ENCODE data around the gene MYLK4. TPM values are rescaled to one million over a fixed set of nuclear protein-coding genes. Genes with fewer than 3 reads are reported as not detected.

Gene MYLK4
- total and polyA plus RNA-seq, 9 donors = 0.24 to 0.83 (median 0.50) TPM

DNA sequence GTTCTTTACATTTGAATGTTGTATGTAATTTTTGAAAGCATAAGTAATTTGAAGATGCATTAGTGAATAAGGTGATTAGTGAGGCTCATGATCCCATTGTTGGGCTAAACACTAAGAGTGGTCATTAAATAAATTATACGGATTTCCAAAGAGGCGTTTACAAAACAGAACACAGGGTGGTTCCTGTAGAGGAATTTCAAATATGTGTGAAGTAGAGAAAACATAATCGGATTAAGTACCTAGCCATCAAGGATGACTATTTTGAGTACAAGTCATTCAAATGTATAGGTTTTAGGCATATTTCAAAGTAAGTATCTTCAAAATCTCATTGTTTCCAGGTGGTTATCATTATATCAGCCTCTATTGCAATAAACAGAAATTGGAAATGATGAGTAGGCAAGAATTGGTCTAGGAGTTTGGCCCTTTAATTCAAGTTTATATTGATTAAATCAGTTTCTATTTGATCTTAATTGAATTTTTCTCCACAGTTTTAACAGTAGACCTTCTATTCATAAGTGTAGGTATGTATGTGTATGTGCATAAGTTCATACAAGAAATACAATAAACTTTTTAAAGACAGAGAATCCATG is 94.8 kb downstream of the MYLK4 start:
- Histone ChIP-seq H3K27me3 (no peaks in the 10 kb centered on the region), H3K27ac (no peak overlapping the region), H3K4me1 (ENCODE audit: insufficient read depth) (no peaks in the 10 kb centered on the region), H3K36me3 (no peaks in the 10 kb centered on the region), H3K9me3 (no peaks in the 10 kb centered on the region), H3K4me3 (no peak overlapping the region)
- intact Hi-C loops (cut with DNase I) = no loop called here
- no peak for DNase-seq
- TF ChIP-seq EP300 (IDR thresholded peaks at IDR 0.05) (no peak), CTCF (IDR thresholded peaks at IDR 0.05) (no peak), POLR2A (IDR thresholded peaks at IDR 0.05) (no peak)
- 57 to 66% (median 59%) methylated on average over 3 of the region's 3 CpGs for WGBS, 3 donors

DNA sequence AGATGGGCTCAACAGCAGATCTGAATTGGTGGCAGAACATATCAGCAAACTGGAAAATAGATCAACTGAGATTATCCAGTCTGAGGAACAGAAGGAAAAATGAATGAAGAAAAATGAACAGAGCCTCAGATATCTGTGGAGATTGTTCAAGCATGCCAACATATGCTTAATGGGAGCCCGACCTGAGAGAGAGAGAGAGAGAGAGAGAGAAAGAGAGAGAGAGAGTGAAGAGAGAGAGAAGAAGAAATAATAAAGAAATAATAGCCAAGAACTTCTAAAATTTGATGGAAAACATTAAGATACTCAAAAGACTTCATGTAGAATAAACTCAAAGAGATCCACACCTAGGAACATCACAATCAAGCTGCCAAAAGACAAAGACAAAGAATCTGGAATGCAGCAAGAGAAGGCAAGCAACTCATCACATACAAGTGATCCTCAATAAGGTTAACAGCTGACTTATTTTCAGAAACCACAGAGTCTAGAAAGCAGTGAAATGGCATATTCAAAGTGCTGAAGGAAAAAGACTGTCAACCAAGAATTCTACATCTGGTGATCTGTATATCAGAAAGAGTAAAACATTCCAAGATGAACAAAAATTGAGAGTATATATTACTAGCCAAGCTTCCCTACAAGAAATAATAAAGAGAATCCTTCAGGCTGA is 97.2 kb downstream of the MYLK4 start:
- H3K36me3 ChIP-seq = no peaks in the 10 kb centered on the region
- TF ChIP-seq POLR2A (IDR thresholded peaks at IDR 0.05) (no peak), CTCF (IDR thresholded peaks at IDR 0.05) (no peak), EP300 (IDR thresholded peaks at IDR 0.05) (no peak)
- no peaks in the 10 kb centered on the region for H3K9me3 ChIP-seq
- no peak overlapping the region for H3K4me3 ChIP-seq
- no peak overlapping the region for H3K27ac ChIP-seq
- no peak for DNase-seq
- WGBS, 3 donors = 81 to 89% (median 85%) methylated on average over 1 of the region's 1 CpG
- H3K27me3 ChIP-seq = no peaks in the 10 kb centered on the region
- intact Hi-C loops (cut with DNase I) = no loop called here
- no peaks in the 10 kb centered on the region for H3K4me1 ChIP-seq (ENCODE audit: insufficient read depth)

- Histone ChIP-seq H3K4me1 (ENCODE audit: insufficient read depth) (no peaks in the 10 kb centered on the region), H3K27me3 (no peaks in the 10 kb centered on the region), H3K27ac (no peak overlapping the region), H3K36me3 (no peaks in the 10 kb centered on the region), H3K4me3 (no peak overlapping the region), H3K9me3 (no peaks in the 10 kb centered on the region)
- intact Hi-C loops (cut with DNase I) = no loop called here
- WGBS, 3 donors = 62 to 91% (median 65%) methylated on average over 3 of the region's 3 CpGs
- no peak for DNase-seq
- no peak for TF ChIP-seq POLR2A (IDR thresholded peaks at IDR 0.05)
- TF ChIP-seq EP300 (IDR thresholded peaks at IDR 0.05) = no peak
- TF ChIP-seq CTCF (IDR thresholded peaks at IDR 0.05) = no peak
Observed at GRCh38 chr6:2652611-2653010, 98.1 kb downstream of the MYLK4 start.

- DNase-seq = no peak
- Histone ChIP-seq H3K27ac (no peak overlapping the region), H3K4me3 (no peak overlapping the region), H3K4me1 (ENCODE audit: insufficient read depth) (no peaks in the 10 kb centered on the region), H3K36me3 (no peaks in the 10 kb centered on the region), H3K9me3 (no peaks in the 10 kb centered on the region), H3K27me3 (no peaks in the 10 kb centered on the region)
- no peak for TF ChIP-seq CTCF (IDR thresholded peaks at IDR 0.05)
- no peak for TF ChIP-seq POLR2A (IDR thresholded peaks at IDR 0.05)
- TF ChIP-seq EP300 (IDR thresholded peaks at IDR 0.05) = no peak
- 90 to 94% (median 92%) methylated on average over 3 of the region's 3 CpGs for WGBS, 3 donors
- intact Hi-C loops (cut with DNase I) = no loop called here
Observed at GRCh38 chr6:2651961-2652360, 98.8 kb downstream of the MYLK4 start.
